NCI-H526 (cell line): ENCODE results near the gene DPEP1.

ENCODE experiments used
- DNase-seq, 2 experiments: peaks; one replicate each; lab custom pipeline; 2025; lab: John Stamatoyannopoulos, UW

The DPEP1 gene

DNA sequence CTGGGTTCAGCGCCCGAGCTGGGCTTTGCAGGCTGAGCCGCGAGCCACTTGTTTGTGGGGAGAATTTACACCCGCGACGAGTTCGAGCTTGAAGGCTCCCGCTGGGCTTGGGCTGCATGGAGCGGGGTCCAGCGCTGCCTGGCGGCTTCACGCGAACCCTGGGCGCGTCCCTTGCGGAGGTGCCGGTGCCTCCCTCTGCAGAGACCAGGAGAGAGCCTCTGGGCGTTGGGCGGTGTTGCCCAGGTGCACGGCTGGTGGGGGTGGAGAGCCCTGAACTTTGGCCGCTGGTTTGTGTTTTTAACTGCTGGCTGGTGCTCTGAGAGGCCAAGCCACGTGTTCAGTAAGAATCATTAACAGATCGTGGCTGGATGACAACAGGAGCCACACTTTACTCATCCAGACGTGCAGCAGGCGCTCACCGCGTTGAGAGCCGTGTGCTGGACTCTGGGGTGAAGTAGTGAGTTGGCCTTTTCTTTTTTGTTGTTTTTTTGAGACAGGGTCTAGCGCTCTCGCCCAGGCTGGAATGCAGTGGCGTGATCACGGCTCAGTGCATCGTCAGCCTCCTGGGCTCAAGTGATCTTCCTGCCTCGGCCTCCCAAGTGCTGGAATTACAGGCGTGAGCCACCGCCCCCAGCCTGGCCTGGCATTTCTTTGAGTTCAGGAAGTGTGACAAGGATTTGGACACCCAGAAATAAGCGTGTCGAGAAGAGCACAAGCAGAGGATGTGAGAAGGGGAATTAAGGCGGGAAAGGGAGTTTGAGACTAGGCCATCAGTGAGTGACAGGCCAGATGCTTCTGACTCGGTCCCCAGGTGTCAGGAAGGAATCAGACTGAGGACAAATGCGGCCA, 73.9 kb downstream of the DPEP1 start:
- DNase-seq = peak in 1 of 2 experiments; percentile 66
